ENCODE data around the gene LRFN5.

Gene LRFN5

DNA sequence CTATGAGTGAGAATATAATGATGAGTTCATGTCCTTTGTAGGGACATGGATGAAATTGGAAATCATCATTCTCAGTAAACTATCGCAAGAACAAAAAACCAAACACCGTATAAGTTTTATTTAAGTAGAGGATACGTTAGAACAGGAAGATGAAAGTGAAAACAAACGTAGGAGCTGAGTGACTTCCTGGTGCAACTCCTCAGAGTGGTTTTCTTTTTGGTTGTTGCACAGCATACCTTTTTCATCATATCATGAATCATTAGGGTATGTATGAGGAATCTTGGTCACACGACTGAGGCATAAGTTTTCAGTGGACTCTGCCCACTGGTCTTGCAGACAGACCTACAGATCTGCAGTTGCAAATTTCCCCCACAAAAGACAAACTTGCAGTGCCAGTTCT lies 199.0 kb downstream of the LRFN5 start:
- H3K27ac ChIP-seq (ENCODE audit: extremely low read depth, low read depth, low read length) = no peak overlapping the region
- CTCF ChIA-PET = no interaction called here

DNA sequence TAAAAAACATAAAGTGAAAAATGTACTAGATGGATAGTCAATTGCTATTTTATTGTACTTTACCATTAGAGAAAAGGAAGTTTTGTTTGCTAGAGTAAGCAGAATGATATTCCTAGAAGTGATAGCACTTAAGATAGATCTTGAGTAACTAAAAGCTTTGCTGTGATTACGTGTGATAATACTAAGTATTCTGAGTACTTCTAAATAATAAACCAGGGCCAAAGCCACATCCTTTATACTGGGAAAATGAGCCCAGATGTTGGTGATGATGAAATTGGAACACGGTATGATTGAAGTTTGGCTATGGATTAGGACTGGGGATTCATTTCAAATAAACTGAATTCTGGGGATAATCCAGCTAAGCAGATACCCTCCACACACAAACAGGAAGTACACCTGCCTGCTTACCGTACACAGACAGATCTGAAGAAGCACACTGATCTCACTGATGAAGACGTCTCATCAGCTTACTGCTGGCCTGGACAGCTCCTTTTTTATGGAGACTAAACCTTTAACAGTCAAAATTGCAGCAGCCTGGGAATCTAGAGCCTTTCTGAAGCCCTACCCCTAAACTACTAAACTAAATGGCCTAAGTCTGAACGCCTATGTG lies 199.8 kb downstream of the LRFN5 start:
- Histone ChIP-seq H3K4me1 (ENCODE audit: control insufficient read depth, insufficient read depth, low read length) (no peaks in the 10 kb centered on the region), H3K27ac (ENCODE audit: extremely low read depth, low read depth, low read length) (no peak overlapping the region), H3K4me3 (ENCODE audit: low read depth, low read length) (no peak overlapping the region), H3K36me3 (ENCODE audit: control insufficient read depth in 2 of 2, insufficient read depth in 1 of 2, low read length in 2 of 2) (no peaks in the 10 kb centered on the region), H3K9me3 (ENCODE audit: control insufficient read depth, insufficient read depth, low read depth, low read length) (no peaks in the 10 kb centered on the region)
- TF ChIP-seq, protein P1, sequence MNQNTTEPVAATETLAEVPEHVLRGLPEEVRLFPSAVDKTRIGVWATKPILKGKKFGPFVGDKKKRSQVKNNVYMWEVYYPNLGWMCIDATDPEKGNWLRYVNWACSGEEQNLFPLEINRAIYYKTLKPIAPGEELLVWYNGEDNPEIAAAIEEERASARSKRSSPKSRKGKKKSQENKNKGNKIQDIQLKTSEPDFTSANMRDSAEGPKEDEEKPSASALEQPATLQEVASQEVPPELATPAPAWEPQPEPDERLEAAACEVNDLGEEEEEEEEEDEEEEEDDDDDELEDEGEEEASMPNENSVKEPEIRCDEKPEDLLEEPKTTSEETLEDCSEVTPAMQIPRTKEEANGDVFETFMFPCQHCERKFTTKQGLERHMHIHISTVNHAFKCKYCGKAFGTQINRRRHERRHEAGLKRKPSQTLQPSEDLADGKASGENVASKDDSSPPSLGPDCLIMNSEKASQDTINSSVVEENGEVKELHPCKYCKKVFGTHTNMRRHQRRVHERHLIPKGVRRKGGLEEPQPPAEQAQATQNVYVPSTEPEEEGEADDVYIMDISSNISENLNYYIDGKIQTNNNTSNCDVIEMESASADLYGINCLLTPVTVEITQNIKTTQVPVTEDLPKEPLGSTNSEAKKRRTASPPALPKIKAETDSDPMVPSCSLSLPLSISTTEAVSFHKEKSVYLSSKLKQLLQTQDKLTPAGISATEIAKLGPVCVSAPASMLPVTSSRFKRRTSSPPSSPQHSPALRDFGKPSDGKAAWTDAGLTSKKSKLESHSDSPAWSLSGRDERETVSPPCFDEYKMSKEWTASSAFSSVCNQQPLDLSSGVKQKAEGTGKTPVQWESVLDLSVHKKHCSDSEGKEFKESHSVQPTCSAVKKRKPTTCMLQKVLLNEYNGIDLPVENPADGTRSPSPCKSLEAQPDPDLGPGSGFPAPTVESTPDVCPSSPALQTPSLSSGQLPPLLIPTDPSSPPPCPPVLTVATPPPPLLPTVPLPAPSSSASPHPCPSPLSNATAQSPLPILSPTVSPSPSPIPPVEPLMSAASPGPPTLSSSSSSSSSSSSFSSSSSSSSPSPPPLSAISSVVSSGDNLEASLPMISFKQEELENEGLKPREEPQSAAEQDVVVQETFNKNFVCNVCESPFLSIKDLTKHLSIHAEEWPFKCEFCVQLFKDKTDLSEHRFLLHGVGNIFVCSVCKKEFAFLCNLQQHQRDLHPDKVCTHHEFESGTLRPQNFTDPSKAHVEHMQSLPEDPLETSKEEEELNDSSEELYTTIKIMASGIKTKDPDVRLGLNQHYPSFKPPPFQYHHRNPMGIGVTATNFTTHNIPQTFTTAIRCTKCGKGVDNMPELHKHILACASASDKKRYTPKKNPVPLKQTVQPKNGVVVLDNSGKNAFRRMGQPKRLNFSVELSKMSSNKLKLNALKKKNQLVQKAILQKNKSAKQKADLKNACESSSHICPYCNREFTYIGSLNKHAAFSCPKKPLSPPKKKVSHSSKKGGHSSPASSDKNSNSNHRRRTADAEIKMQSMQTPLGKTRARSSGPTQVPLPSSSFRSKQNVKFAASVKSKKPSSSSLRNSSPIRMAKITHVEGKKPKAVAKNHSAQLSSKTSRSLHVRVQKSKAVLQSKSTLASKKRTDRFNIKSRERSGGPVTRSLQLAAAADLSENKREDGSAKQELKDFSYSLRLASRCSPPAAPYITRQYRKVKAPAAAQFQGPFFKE (tag by site-specific recombination; IDR thresholded peaks at IDR 0.05; ENCODE audit: borderline replicate concordance) = no peak
- ChIA-PET CTCF (no interaction called here), POLR2A (no interaction called here)

More for the DNA sequence above, 199.0 kb downstream of the LRFN5 start:
- Histone ChIP-seq H3K9me3 (ENCODE audit: control insufficient read depth, insufficient read depth, low read depth, low read length) (no peaks in the 10 kb centered on the region), H3K4me1 (ENCODE audit: control insufficient read depth, insufficient read depth, low read length) (no peaks in the 10 kb centered on the region), H3K36me3 (ENCODE audit: control insufficient read depth in 2 of 2, insufficient read depth in 1 of 2, low read length in 2 of 2) (no peaks in the 10 kb centered on the region), H3K4me3 (ENCODE audit: low read depth, low read length) (no peak overlapping the region)
- no peak for TF ChIP-seq WT1 (tag by site-specific recombination; IDR thresholded peaks at IDR 0.05)
- TF ChIP-seq ZNF221 (tag by site-specific recombination; IDR thresholded peaks at IDR 0.05; ENCODE audit: borderline replicate concordance) = no peak
- TF ChIP-seq, protein P2, sequence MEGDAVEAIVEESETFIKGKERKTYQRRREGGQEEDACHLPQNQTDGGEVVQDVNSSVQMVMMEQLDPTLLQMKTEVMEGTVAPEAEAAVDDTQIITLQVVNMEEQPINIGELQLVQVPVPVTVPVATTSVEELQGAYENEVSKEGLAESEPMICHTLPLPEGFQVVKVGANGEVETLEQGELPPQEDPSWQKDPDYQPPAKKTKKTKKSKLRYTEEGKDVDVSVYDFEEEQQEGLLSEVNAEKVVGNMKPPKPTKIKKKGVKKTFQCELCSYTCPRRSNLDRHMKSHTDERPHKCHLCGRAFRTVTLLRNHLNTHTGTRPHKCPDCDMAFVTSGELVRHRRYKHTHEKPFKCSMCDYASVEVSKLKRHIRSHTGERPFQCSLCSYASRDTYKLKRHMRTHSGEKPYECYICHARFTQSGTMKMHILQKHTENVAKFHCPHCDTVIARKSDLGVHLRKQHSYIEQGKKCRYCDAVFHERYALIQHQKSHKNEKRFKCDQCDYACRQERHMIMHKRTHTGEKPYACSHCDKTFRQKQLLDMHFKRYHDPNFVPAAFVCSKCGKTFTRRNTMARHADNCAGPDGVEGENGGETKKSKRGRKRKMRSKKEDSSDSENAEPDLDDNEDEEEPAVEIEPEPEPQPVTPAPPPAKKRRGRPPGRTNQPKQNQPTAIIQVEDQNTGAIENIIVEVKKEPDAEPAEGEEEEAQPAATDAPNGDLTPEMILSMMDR (tag by site-specific recombination; IDR thresholded peaks at IDR 0.05) = no peak
- TF ChIP-seq ZNF433 (tag by site-specific recombination; IDR thresholded peaks at IDR 0.05; ENCODE audit: low read depth) = no peak
- TF ChIP-seq ZNF169 (tag by site-specific recombination; IDR thresholded peaks at IDR 0.05) = no peak
- no peak for TF ChIP-seq ZNF174 (tag by site-specific recombination; IDR thresholded peaks at IDR 0.05)
- TF ChIP-seq, protein P3, sequence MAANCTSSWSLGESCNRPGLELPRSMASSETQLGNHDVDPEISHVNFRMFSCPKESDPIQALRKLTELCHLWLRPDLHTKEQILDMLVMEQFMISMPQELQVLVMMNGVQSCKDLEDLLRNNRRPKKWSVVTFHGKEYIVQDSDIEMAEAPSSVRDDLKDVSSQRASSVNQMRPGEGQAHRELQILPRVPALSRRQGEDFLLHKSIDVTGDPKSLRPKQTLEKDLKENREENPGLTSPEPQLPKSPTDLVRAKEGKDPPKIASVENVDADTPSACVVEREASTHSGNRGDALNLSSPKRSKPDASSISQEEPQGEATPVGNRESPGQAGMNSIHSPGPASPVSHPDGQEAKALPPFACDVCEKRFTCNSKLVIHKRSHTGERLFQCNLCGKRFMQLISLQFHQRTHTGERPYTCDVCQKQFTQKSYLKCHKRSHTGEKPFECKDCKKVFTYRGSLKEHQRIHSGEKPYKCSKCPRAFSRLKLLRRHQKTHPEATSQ (tag by site-specific recombination; IDR thresholded peaks at IDR 0.05) = no peak
- no peak for TF ChIP-seq ZNF112 (tag by site-specific recombination; IDR thresholded peaks at IDR 0.05)
- no peak for TF ChIP-seq HOXC10 (CRISPR knock-in tag; IDR thresholded peaks at IDR 0.05)
- TF ChIP-seq ZNF521 (tag by site-specific recombination; IDR thresholded peaks at IDR 0.05) = no peak
- TF ChIP-seq ZNF837 (tag by site-specific recombination; IDR thresholded peaks at IDR 0.05) = no peak
- TF ChIP-seq, protein P4, sequence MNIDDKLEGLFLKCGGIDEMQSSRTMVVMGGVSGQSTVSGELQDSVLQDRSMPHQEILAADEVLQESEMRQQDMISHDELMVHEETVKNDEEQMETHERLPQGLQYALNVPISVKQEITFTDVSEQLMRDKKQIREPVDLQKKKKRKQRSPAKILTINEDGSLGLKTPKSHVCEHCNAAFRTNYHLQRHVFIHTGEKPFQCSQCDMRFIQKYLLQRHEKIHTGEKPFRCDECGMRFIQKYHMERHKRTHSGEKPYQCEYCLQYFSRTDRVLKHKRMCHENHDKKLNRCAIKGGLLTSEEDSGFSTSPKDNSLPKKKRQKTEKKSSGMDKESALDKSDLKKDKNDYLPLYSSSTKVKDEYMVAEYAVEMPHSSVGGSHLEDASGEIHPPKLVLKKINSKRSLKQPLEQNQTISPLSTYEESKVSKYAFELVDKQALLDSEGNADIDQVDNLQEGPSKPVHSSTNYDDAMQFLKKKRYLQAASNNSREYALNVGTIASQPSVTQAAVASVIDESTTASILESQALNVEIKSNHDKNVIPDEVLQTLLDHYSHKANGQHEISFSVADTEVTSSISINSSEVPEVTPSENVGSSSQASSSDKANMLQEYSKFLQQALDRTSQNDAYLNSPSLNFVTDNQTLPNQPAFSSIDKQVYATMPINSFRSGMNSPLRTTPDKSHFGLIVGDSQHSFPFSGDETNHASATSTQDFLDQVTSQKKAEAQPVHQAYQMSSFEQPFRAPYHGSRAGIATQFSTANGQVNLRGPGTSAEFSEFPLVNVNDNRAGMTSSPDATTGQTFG (tag by site-specific recombination; IDR thresholded peaks at IDR 0.05; ENCODE audit: borderline replicate concordance) = no peak
- no peak for TF ChIP-seq ZNF571 (tag by site-specific recombination; IDR thresholded peaks at IDR 0.05)
- TF ChIP-seq ZNF777 (tag by site-specific recombination; IDR thresholded peaks at IDR 0.05; ENCODE audit: borderline replicate concordance) = no peak
- TF ChIP-seq ZNF138 (tag by site-specific recombination; IDR thresholded peaks at IDR 0.05; ENCODE audit: borderline replicate concordance) = no peak
- no peak for TF ChIP-seq GFI1B (tag by site-specific recombination; IDR thresholded peaks at IDR 0.05)
- POLR2A ChIA-PET = no interaction called here

Measured in HEK293 (cell line).